MCF 10A (cell line): ENCODE measurements around the gene PINLYP. TPM values are rescaled to one million over a fixed set of nuclear protein-coding genes. Genes with fewer than 3 reads are reported as not detected.

Source experiments
- BruUV-seq: library from RNA; stranded (reverse); fragments of 400-500 nt; replicated peaks from 2 replicates; lab custom pipeline; 2021; lab: Mats Ljungman, UMichigan
- CTCF ChIA-PET: fragments of 300-600 bp; sonication (Branson Sonifier 250); formaldehyde crosslinking; extraction: SDS; loops from one replicate; lab custom pipeline; 2021; ENCODE audit warnings: antibody characterized with exemption, inconsistent platforms; lab: Yijun Ruan, JAX
- POLR2A ChIA-PET: fragments of 300-600, 350-650 bp; sonication (Branson Sonifier 250); formaldehyde crosslinking; extraction: SDS; loops from one replicate; lab custom pipeline; 2020; ENCODE audit warnings: antibody characterized with exemption, inconsistent platforms; lab: Yijun Ruan, JAX
- DNase-seq: peaks from one replicate; pipeline ENCODE4 v3.0.0-alpha.2; 2018; ENCODE audit not compliant: unreplicated experiment
- H3K27ac Mint-ChIP-seq: one replicate; pipeline ENCODE4 v1.8.0; 2022; ENCODE audit warnings: mild to moderate bottlenecking, low read depth, mixed read lengths; ENCODE audit not compliant: unreplicated experiment
- H3K27me3 Mint-ChIP-seq: one replicate; pipeline ENCODE4 v1.8.0; 2022; ENCODE audit warnings: mixed read lengths; ENCODE audit not compliant: insufficient read depth, unreplicated experiment
- H3K36me3 Mint-ChIP-seq: one replicate; pipeline ENCODE4 v1.8.0; 2022; ENCODE audit warnings: mild to moderate bottlenecking, moderate library complexity, mixed read lengths; ENCODE audit not compliant: insufficient read depth, unreplicated experiment
- H3K4me1 Mint-ChIP-seq: one replicate; pipeline ENCODE4 v1.8.0; 2022; ENCODE audit warnings: mixed read lengths; ENCODE audit not compliant: insufficient read depth, unreplicated experiment
- H3K4me3 Mint-ChIP-seq: one replicate; pipeline ENCODE4 v1.8.0; 2022; ENCODE audit warnings: mild to moderate bottlenecking, moderate library complexity, mixed read lengths; ENCODE audit not compliant: unreplicated experiment
- H3K9me3 Mint-ChIP-seq: one replicate; pipeline ENCODE4 v1.8.0; 2022; ENCODE audit warnings: mixed read lengths; ENCODE audit not compliant: unreplicated experiment
- CTCF ChIP-seq: fragments of 200-600 bp; IDR thresholded peaks from one replicate; pipeline ENCODE4 v1.8.0; 2022; ENCODE audit warnings: antibody characterized with exemption, mild to moderate bottlenecking; ENCODE audit not compliant: unreplicated experiment
- intact Hi-C: fragments of 100-400 bp; cut with micrococcal nuclease; formaldehyde crosslinking; loops from 2 replicates; pipeline ENCODE4 v1.14.1; 2022
- total RNA-seq: library from RNA; stranded (reverse); gene quantifications from 2 replicates; pipeline ENCODE4 v1.2.3, GENCODE V29; 2022

Gene PINLYP
- total RNA-seq, 1 experiment from 2014 or later = not detected

- peaks cover 31% of the 10 kb centered on the region for H3K36me3 Mint-ChIP-seq
- ChIA-PET POLR2A (no interaction called here), CTCF (interaction anchor here (0.9 kb wide), 1 partner anchor 16 kb away, joined by 3 read pairs; no protein-coding TSS in a partner anchor)
- BruUV-seq = no TSS peak
- H3K27ac Mint-ChIP-seq = no peak overlapping the region
- peaks cover 13% of the 10 kb centered on the region for H3K9me3 Mint-ChIP-seq
- no peak for DNase-seq
- no peak for TF ChIP-seq CTCF
- H3K4me1 Mint-ChIP-seq = no peaks in the 10 kb centered on the region
- H3K4me3 Mint-ChIP-seq = no peak overlapping the region
- intact Hi-C loops = loop anchor here (10.0 kb wide), 1 partner anchor 126 kb away; no protein-coding TSS in a partner anchor
- no peaks in the 10 kb centered on the region for H3K27me3 Mint-ChIP-seq
These were observed 36.7 kb upstream of the PINLYP start for GRCh38 chr19:43538922-43539321.

- Mint-ChIP-seq H3K36me3 (peaks cover 46% of the 10 kb centered on the region), H3K27me3 (no peaks in the 10 kb centered on the region), H3K27ac (no peak overlapping the region), H3K4me3 (no peak overlapping the region), H3K9me3 (peaks cover 13% of the 10 kb centered on the region), H3K4me1 (no peaks in the 10 kb centered on the region)
- no TSS peak for BruUV-seq
- POLR2A ChIA-PET = interaction anchor here (0.7 kb wide), 1 partner anchor 257 kb away, joined by 3 read pairs; no protein-coding TSS in a partner anchor
- DNase-seq = no peak
- intact Hi-C loops = no loop called here
- no peak for TF ChIP-seq CTCF
- CTCF ChIA-PET = interaction anchor here (1.1 to 1.2 kb wide), 2 partner anchors 14 to 29 kb away, joined by 3 to 5 read pairs; no protein-coding TSS in a partner anchor
These were observed 35.2 kb upstream of the PINLYP start for GRCh38 chr19:43540381-43540780.

- BruUV-seq = no TSS peak
- H3K27ac Mint-ChIP-seq = no peak overlapping the region
- no peak overlapping the region for H3K4me3 Mint-ChIP-seq
- no peaks in the 10 kb centered on the region for H3K27me3 Mint-ChIP-seq
- H3K4me1 Mint-ChIP-seq = no peaks in the 10 kb centered on the region
- POLR2A ChIA-PET = interaction anchor here (0.6 kb wide), 1 partner anchor 27 kb away, joined by 3 read pairs; no protein-coding TSS in a partner anchor
- no peak for DNase-seq
- intact Hi-C loops = no loop called here
- no peak for TF ChIP-seq CTCF
- H3K9me3 Mint-ChIP-seq = peaks cover 13% of the 10 kb centered on the region
- H3K36me3 Mint-ChIP-seq = peaks cover 46% of the 10 kb centered on the region
- CTCF ChIA-PET = interaction anchor here (0.6 to 2.3 kb wide), 2 partner anchors 13 to 128 kb away, joined by 4 to 12 read pairs; partner anchors contain the start of gene PLAUR
These were observed 33.5 kb upstream of the PINLYP start for GRCh38 chr19:43541920-43542650.

GRCh38 chr19:43544077-43544476, 31.5 kb upstream of the PINLYP start:
- POLR2A ChIA-PET = interaction anchor here (0.9 kb wide), 1 partner anchor 11 kb away, joined by 6 read pairs; the partner anchor contains the start of gene ZNF575
- no peak for DNase-seq
- intact Hi-C loops = no loop called here
- Mint-ChIP-seq H3K27ac (no peak overlapping the region), H3K4me3 (no peak overlapping the region), H3K27me3 (no peaks in the 10 kb centered on the region), H3K36me3 (peaks cover 46% of the 10 kb centered on the region), H3K4me1 (no peaks in the 10 kb centered on the region), H3K9me3 (peaks cover 5% of the 10 kb centered on the region)
- BruUV-seq = no TSS peak
- CTCF ChIA-PET = interaction anchor here (0.5 to 2.3 kb wide), 3 partner anchors 11 to 242 kb away, joined by 3 to 12 read pairs (median 3); no protein-coding TSS in a partner anchor
- TF ChIP-seq CTCF = no peak
